B cell (primary cell): ENCODE results near the gene MARK2. TPM values are rescaled to one million over a fixed set of nuclear protein-coding genes. Genes with fewer than 3 reads are reported as not detected.
A peak's percentile ranks its signal among the peaks of the same experiment; 100 is the strongest.

Source experiments
- ATAC-seq: fragments of 200-7000 bp; cut with Tn5 transposase; one replicate; pipeline ENCODE4 v1.10.0; 2021; ENCODE audit warnings: low read depth, mild to moderate bottlenecking, moderate number of reproducible peaks, moderate library complexity
- CTCF ChIA-PET: fragments of 350-600 bp; sonication (Branson Sonifier 250); formaldehyde crosslinking; loops from one replicate; lab custom pipeline; 2021; ENCODE audit warnings: antibody characterized with exemption, inconsistent platforms; lab: Charles Lee
- POLR2A ChIA-PET: fragments of 350-600 bp; sonication (Branson Sonifier 250); formaldehyde crosslinking; loops from one replicate; lab custom pipeline; 2021; ENCODE audit warnings: antibody characterized with exemption; lab: Charles Lee
- DNase-seq: peaks from one replicate; pipeline ENCODE4 v3.0.0; 2013
- H2AFZ ChIP-seq: 2 replicates; pipeline ENCODE4 v1.6.1; 2012; ENCODE audit warnings: mild to moderate bottlenecking, low read depth, low read length; ENCODE audit not compliant: insufficient read depth, poor library complexity, severe bottlenecking
- H3K27ac ChIP-seq, 2 donors: 1 replicate in 1 of 2; 2 replicates in 1 of 2; pipeline ENCODE4 v1.5.1; 2012 to 2013; ENCODE audit warnings: low read length in 2 of 2, mild to moderate bottlenecking in 2 of 2, moderate library complexity in 1 of 2
- H3K27me3 ChIP-seq, 4 experiments: fragments of 200-600 bp in 1 of 4; sonication (generic) in 1 of 4; replicated peaks in 1 of 4; 1 replicate in 2 of 4; 2 replicates in 2 of 4; pipeline versions ENCODE4 v1.6.1 to v1.7.0; 2013 to 2016; ENCODE audit warnings: low read length in 3 of 4, mild to moderate bottlenecking in 2 of 4, mixed read lengths in 1 of 4, moderate library complexity in 1 of 4; ENCODE audit not compliant: insufficient read depth in 4 of 4, control insufficient read depth in 3 of 4; ENCODE audit errors: control extremely low read depth in 1 of 4
- H3K36me3 ChIP-seq, 2 experiments: replicated peaks in 1 of 2; 1 replicate in 1 of 2; 2 replicates in 1 of 2; pipeline versions ENCODE4 v1.6.1 to v1.7.1; 2013; ENCODE audit warnings: low read length in 1 of 2; ENCODE audit not compliant: insufficient read depth in 2 of 2, control insufficient read depth in 1 of 2; ENCODE audit errors: control extremely low read depth in 1 of 2, extremely low read depth in 1 of 2
- H3K4me1 ChIP-seq, 2 donors: fragments of 200-600 bp in 1 of 2; sonication (generic) in 1 of 2; 1 replicate in 1 of 2; 2 replicates in 1 of 2; pipeline versions ENCODE4 v1.5.1 to v1.6.1; 2013 to 2017; ENCODE audit warnings: low read length in 2 of 2; ENCODE audit not compliant: control insufficient read depth in 2 of 2, insufficient read depth in 2 of 2
- H3K4me2 ChIP-seq: replicated peaks from 2 replicates; pipeline ENCODE3; 2012; ENCODE audit warnings: mild to moderate bottlenecking, low read depth, low read length; ENCODE audit not compliant: poor library complexity, severe bottlenecking
- H3K4me3 ChIP-seq, 5 experiments: fragments of 200-600 bp in 1 of 5; sonication (generic) in 1 of 5; 1 replicate in 3 of 5; 2 replicates in 2 of 5; pipeline versions ENCODE4 v1.5.1 to v1.7.0; 2011 to 2016; ENCODE audit warnings: low read length in 4 of 5, mild to moderate bottlenecking in 4 of 5, low read depth in 2 of 5, control low read depth in 1 of 5, moderate library complexity in 1 of 5; ENCODE audit not compliant: insufficient read depth in 1 of 5; ENCODE audit errors: control extremely low read depth in 1 of 5, extremely low read depth in 1 of 5
- H3K79me2 ChIP-seq: fragments of 200-600 bp; sonication (generic); one replicate; pipeline ENCODE4 v1.6.0; 2016; ENCODE audit warnings: low read length; ENCODE audit not compliant: control insufficient read depth, insufficient read depth
- H3K9ac ChIP-seq: fragments of 200-600 bp; sonication (generic); 2 replicates; pipeline ENCODE4 v1.6.1; 2017; ENCODE audit warnings: mild to moderate bottlenecking, low read length, moderate library complexity
- H3K9me3 ChIP-seq, 3 donors: one replicate each; pipeline versions ENCODE4 v1.6.1 to v1.7.1; 2013; ENCODE audit warnings: low read length in 2 of 3; ENCODE audit not compliant: control insufficient read depth in 2 of 3, insufficient read depth in 1 of 3; ENCODE audit errors: control extremely low read depth in 1 of 3
- H4K20me1 ChIP-seq: 2 replicates; pipeline ENCODE4 v1.6.0; 2012; ENCODE audit warnings: mild to moderate bottlenecking, low read length; ENCODE audit not compliant: insufficient read depth, control insufficient read depth, poor library complexity, severe bottlenecking
- H3K27ac Mint-ChIP-seq: one replicate; pipeline ENCODE4 v1.8.0; 2021; ENCODE audit warnings: mixed read lengths
- H3K27me3 Mint-ChIP-seq: one replicate; pipeline ENCODE4 v1.8.0; 2021; ENCODE audit warnings: mixed read lengths
- H3K4me1 Mint-ChIP-seq: one replicate; pipeline ENCODE4 v1.8.0; 2021; ENCODE audit warnings: mixed read lengths
- H3K4me3 Mint-ChIP-seq: one replicate; pipeline ENCODE4 v1.8.0; 2021; ENCODE audit warnings: mixed read lengths
- H3K9me3 Mint-ChIP-seq: one replicate; pipeline ENCODE4 v1.8.0; 2022; ENCODE audit warnings: mixed read lengths; ENCODE audit not compliant: insufficient read depth
- CTCF ChIP-seq: fragments of 200-600 bp; IDR thresholded peaks from one replicate; pipeline ENCODE4 v1.8.0; 2022; ENCODE audit warnings: antibody characterized with exemption, mild to moderate bottlenecking
- EZH2 ChIP-seq: IDR thresholded peaks from 2 replicates; pipeline ENCODE4 v1.6.1; 2012; ENCODE audit warnings: borderline replicate concordance, low read depth, mild to moderate bottlenecking, moderate library complexity, low read length; ENCODE audit not compliant: insufficient read depth, poor library complexity, severe bottlenecking
- WGBS: methylation state at CpG from one replicate; pipeline ENCODE4 v1.1.5; 2013; ENCODE audit warnings: missing lambda C conversion rate; ENCODE audit not compliant: insufficient coverage; 5-methylcytosine and 5-hydroxymethylcytosine counted together
- intact Hi-C: fragments of 100-400 bp; cut with micrococcal nuclease; formaldehyde crosslinking; loops from one replicate; pipeline ENCODE4 v1.10.0; 2022
- polyA plus RNA-seq: library from polyadenylated mRNA; depleted of rRNA; stranded (reverse); fragments of >200 nt; gene quantifications from 2 replicates; pipeline ENCODE4 v1.2.3, GENCODE V29; 2012
- total RNA-seq, 2 donors: library from RNA; stranded (reverse); fragments of 120-200 nt in 1 of 2; gene quantifications; 1 replicate in 1 of 2; 2 replicates in 1 of 2; pipeline versions ENCODE4 v1.2.3 to v1.2.4, GENCODE V29; 2013 to 2022

The MARK2 gene
- total and polyA plus RNA-seq, 2 donors (not counting 1 experiment from before 2014, with no cell fraction given) = 47.2 to 58.1 TPM

GRCh38 chr11:63892228-63892627 is 53.3 kb downstream of the MARK2 start:
- ATAC-seq (no peak), DNase-seq (no peak)
- no peak for TF ChIP-seq CTCF
- Histone ChIP-seq H3K4me3 (no peak overlapping the region), H3K27me3 (no peaks in the 10 kb centered on the region), H2AFZ (no peak overlapping the region), H3K4me2 (no peak overlapping the region), H3K79me2 (peaks cover 97% of the 10 kb centered on the region), H4K20me1 (peaks cover 98% of the 10 kb centered on the region), H3K9ac (no peak overlapping the region), H3K4me1 (peaks cover 27 to 33% of the 10 kb centered on the region in 2 donors), H3K27ac (peak overlapping the region in 1 of 2 donors; percentile 34), H3K36me3 (peaks cover 0 to 41% of the 10 kb centered on the region in 2 experiments), H3K9me3 (peaks cover 0 to 3% (median 0%) of the 10 kb centered on the region in 3 donors)
- H3K9me3 Mint-ChIP-seq = no peaks in the 10 kb centered on the region
- peak overlapping the region; percentile 37 for H3K27ac Mint-ChIP-seq
- no peaks in the 10 kb centered on the region for H3K27me3 Mint-ChIP-seq
- intact Hi-C loops = no loop called here
- POLR2A ChIA-PET = no interaction called here
- CTCF ChIA-PET = interaction anchor here (0.9 kb wide), 1 partner anchor 54 kb away, joined by 3 read pairs; no protein-coding TSS in a partner anchor
- H3K4me1 Mint-ChIP-seq = peaks cover 59% of the 10 kb centered on the region
- H3K4me3 Mint-ChIP-seq = no peak overlapping the region
- WGBS = 24% methylated on average over 2 of the region's 3 CpGs

- DNase-seq (no peak), ATAC-seq (no peak)
- no peaks in the 10 kb centered on the region for H3K27me3 Mint-ChIP-seq
- H3K79me2 ChIP-seq = peaks cover 91% of the 10 kb centered on the region
- peaks cover 0 to 3% (median 0%) of the 10 kb centered on the region in 3 donors for H3K9me3 ChIP-seq
- H3K4me1 ChIP-seq = peaks cover 17 to 22% of the 10 kb centered on the region in 2 donors
- TF ChIP-seq CTCF = no peak
- TF ChIP-seq EZH2 = no peak
- H3K4me2 ChIP-seq = no peak overlapping the region
- no peak overlapping the region for H3K4me3 ChIP-seq
- H3K36me3 ChIP-seq = peaks cover 0 to 53% of the 10 kb centered on the region in 2 experiments
- peaks cover 98% of the 10 kb centered on the region for H4K20me1 ChIP-seq
- H3K9me3 Mint-ChIP-seq = no peaks in the 10 kb centered on the region
- H3K27me3 ChIP-seq = no peaks in the 10 kb centered on the region
- no peak overlapping the region for H3K4me3 Mint-ChIP-seq
- H3K9ac ChIP-seq = no peak overlapping the region
- POLR2A ChIA-PET = interaction anchor here (0.6 to 0.7 kb wide), 3 partner anchors 15 to 985 kb away, joined by 4 to 10 read pairs (median 6); no protein-coding TSS in a partner anchor
- H3K27ac Mint-ChIP-seq = no peak overlapping the region
- H3K27ac ChIP-seq = no peak overlapping the region
- H3K4me1 Mint-ChIP-seq = peaks cover 48% of the 10 kb centered on the region
- intact Hi-C loops = no loop called here
- CTCF ChIA-PET = interaction anchor here (1.3 kb wide), 1 partner anchor 56 kb away, joined by 8 read pairs; no protein-coding TSS in a partner anchor
- 100% methylated on average over 1 of the region's 6 CpGs for WGBS
- no peak overlapping the region for H2AFZ ChIP-seq
These were observed 54.4 kb downstream of the MARK2 start for GRCh38 chr11:63893355-63893754.
